K562 (cell line): ENCODE measurements around the gene PUS7. TPM values are rescaled to one million over a fixed set of nuclear protein-coding genes. Genes with fewer than 3 reads are reported as not detected.
"Not testable (repeated sequence)": the region's sequence is repeated elsewhere in the genome, so short reads cannot be mapped to it uniquely, and the experiment has no call there.

Source experiments
- ATAC-seq: fragments of 200-7000 bp; cut with Tn5 transposase; 3 replicates; pipeline ENCODE4 v1.9.1; 2020; ENCODE audit warnings: moderate library complexity
- BruUV-seq: library from RNA; stranded (reverse); fragments of 400-500 nt; replicated peaks from 2 replicates; lab custom pipeline; 2021; lab: Mats Ljungman, UMichigan
- CTCF ChIA-PET: fragments of 300-600 bp; formaldehyde crosslinking; extraction: SDS; loops from one replicate; lab custom pipeline; 2021; ENCODE audit warnings: low intra/inter-chr PET ratio; lab: Yijun Ruan, JAX
- POLR2A ChIA-PET: fragments of 300-600, 350-650 bp; sonication (Branson Sonifier 250); formaldehyde crosslinking; extraction: SDS; loops from one replicate; lab custom pipeline; 2021; ENCODE audit warnings: antibody characterized with exemption, inconsistent platforms; lab: Yijun Ruan, JAX
- DNase-seq, 4 experiments: peaks; one replicate each; pipeline versions ENCODE4 v3.0.0 to v3.0.0-alpha.2; 2011 to 2018; ENCODE audit warnings: low spot score in 3 of 4, mixed read lengths in 3 of 4; ENCODE audit errors: extremely low read depth in 1 of 4
- FAIRE-seq: peaks from 2 replicates; lab custom pipeline; 2011; peaks lifted over from hg19 to GRCh38; lab: Jason Lieb, UNC
- H2AFZ ChIP-seq: 2 replicates; pipeline ENCODE4 v1.6.0; 2011; ENCODE audit warnings: low read depth, low read length, control low read depth, inconsistent platforms
- H3K27ac ChIP-seq: fragments of 200-600 bp; 3 replicates; pipeline ENCODE4 v1.8.0; 2011; ENCODE audit warnings: low read depth, mild to moderate bottlenecking, control low read depth, inconsistent platforms, low read length, moderate library complexity, mixed read lengths; ENCODE audit errors: extremely low read depth
- H3K27me3 ChIP-seq, 2 experiments: fragments of 300-600 bp in 1 of 2; 2 replicates in 1 of 2; 3 replicates in 1 of 2; pipeline versions ENCODE4 v1.6.0 to v1.8.0; 2011; ENCODE audit warnings: inconsistent platforms in 2 of 2, low read length in 2 of 2, mild to moderate bottlenecking in 1 of 2, mixed read lengths in 1 of 2, moderate library complexity in 1 of 2; ENCODE audit not compliant: control insufficient read depth in 2 of 2, insufficient read depth in 2 of 2
- H3K36me3 ChIP-seq: fragments of 300-600 bp; 3 replicates; pipeline ENCODE4 v1.8.0; 2011; ENCODE audit warnings: mild to moderate bottlenecking, low read length, inconsistent platforms; ENCODE audit not compliant: control insufficient read depth, insufficient read depth
- H3K4me1 ChIP-seq, 2 experiments: fragments of 200-600 bp in 1 of 2; replicated peaks in 1 of 2; 2 replicates in 1 of 2; 3 replicates in 1 of 2; pipeline versions ENCODE4 v1.5.1 to v1.8.0; 2011; ENCODE audit warnings: inconsistent platforms in 2 of 2, low read length in 2 of 2, mild to moderate bottlenecking in 1 of 2, mixed read lengths in 1 of 2, moderate library complexity in 1 of 2; ENCODE audit not compliant: control insufficient read depth in 2 of 2, insufficient read depth in 2 of 2
- H3K4me2 ChIP-seq: 2 replicates; pipeline ENCODE4 v1.6.1; 2011; ENCODE audit warnings: low read length, control low read depth, inconsistent platforms, mixed read lengths; ENCODE audit not compliant: insufficient read depth
- H3K4me3 ChIP-seq: fragments of 200-600 bp; sonication (generic), shearing (Covaris generic); 2 replicates; pipeline ENCODE4 v1.5.1; 2016; ENCODE audit warnings: control low read depth, inconsistent platforms
- H3K79me2 ChIP-seq: fragments of 200-600 bp; 3 replicates; pipeline ENCODE4 v1.8.0; 2011; ENCODE audit warnings: low read length, inconsistent platforms; ENCODE audit not compliant: control insufficient read depth, insufficient read depth
- H3K9ac ChIP-seq, 2 experiments: 2 replicates each; pipeline versions ENCODE4 v1.6.0 to v1.6.1; 2011; ENCODE audit warnings: low read depth in 2 of 2, low read length in 2 of 2, control low read depth in 1 of 2, inconsistent platforms in 1 of 2, mild to moderate bottlenecking in 1 of 2, mixed read lengths in 1 of 2; ENCODE audit not compliant: insufficient read depth in 1 of 2
- H3K9me1 ChIP-seq: one replicate; pipeline ENCODE4 v1.6.0; 2011; ENCODE audit warnings: inconsistent platforms, mild to moderate bottlenecking, low read length, moderate library complexity; ENCODE audit not compliant: control insufficient read depth, insufficient read depth
- H3K9me3 ChIP-seq: replicated peaks from 2 replicates; pipeline ENCODE4 v1.5.1; 2011; ENCODE audit warnings: low read depth, low read length, inconsistent platforms; ENCODE audit not compliant: control insufficient read depth, insufficient read depth
- H4K20me1 ChIP-seq: replicated peaks from 2 replicates; pipeline ENCODE4 v1.6.1; 2011; ENCODE audit warnings: low read length, inconsistent platforms, mixed read lengths; ENCODE audit not compliant: control insufficient read depth, insufficient read depth
- BACH1 ChIP-seq: fragments of 200-800 bp; sonication (Bioruptor generic); IDR thresholded peaks from 2 replicates; pipeline ENCODE4 v1.6.1; 2016; ENCODE audit warnings: missing genetic modification characterization, missing compliant biosample characterization
- BRF2 ChIP-seq: IDR thresholded peaks from 3 replicates; pipeline ENCODE4 v1.6.1; 2011; ENCODE audit warnings: borderline replicate concordance, mild to moderate bottlenecking; ENCODE audit not compliant: insufficient read length, insufficient read depth
- ID3 ChIP-seq, 2 experiments: fragments of 250-450 bp in 1 of 2; fragments of 450-650 bp in 1 of 2; sonication (Bioruptor Pico) in 1 of 2; IDR thresholded peaks; 2 replicates each; pipeline versions ENCODE4 v1.6.1 to v1.8.0; 2016 to 2021; ENCODE audit warnings: mild to moderate bottlenecking in 2 of 2, moderate library complexity in 2 of 2, missing compliant biosample characterization in 1 of 2, missing genetic modification characterization in 1 of 2
- MXD1 ChIP-seq: fragments of 250-450 bp; sonication (Bioruptor Pico); IDR thresholded peaks from 2 replicates; pipeline ENCODE4 v1.8.0; 2021; ENCODE audit warnings: borderline replicate concordance, mild to moderate bottlenecking, moderate library complexity; ENCODE audit not compliant: poor library complexity, severe bottlenecking
- SMC3 ChIP-seq: conservative IDR thresholded peaks from 2 replicates; pipeline ENCODE4 v1.6.1; 2011; ENCODE audit warnings: low read depth, low read length, improper control_type of control experiment; ENCODE audit not compliant: insufficient read depth
- WGBS: fragments of 100-300 bp; shearing (Covaris generic); methylation state at CpG from one replicate; pipeline ENCODE4 v1.1.6; 2016; ENCODE audit warnings: low coverage, mixed read lengths; ENCODE audit not compliant: insufficient coverage; ENCODE audit errors: missing lambda C conversion rate; 5-methylcytosine and 5-hydroxymethylcytosine counted together
- in situ Hi-C: fragments of 300-500 bp; cut with MboI; formaldehyde crosslinking; loops from 4 replicates; pipeline ENCODE4 v1.15.0; 2018; ENCODE audit warnings: inconsistent platforms, mixed read lengths
- intact Hi-C: fragments of 100-400 bp; cut with micrococcal nuclease; formaldehyde crosslinking; loops from 2 replicates; pipeline ENCODE4 v1.14.2; 2022
- polyA plus RNA-seq, 8 experiments: library from polyadenylated mRNA; depleted of rRNA in 4 of 8; stranded (reverse) in 5 of 8; unstranded in 3 of 8; fragments of >200 nt; fragmentation: Nextera tagmentation in 2 of 8; fragmentation: Illumina TruSeq in 1 of 8; extraction: Ambion mirVana in 2 of 8; extraction: Trizol in 1 of 8; gene quantifications; 2 replicates each; pipeline versions ENCODE4 v1.2.1 to v1.2.3, GENCODE V29; 2011 to 2014; ENCODE audit warnings: inconsistent platforms in 1 of 8, missing spikeins in 1 of 8
- total RNA-seq, 7 experiments: library from RNA; depleted of rRNA in 6 of 7; stranded (reverse); fragments of >200 nt in 6 of 7; fragmentation: Illumina TruSeq in 2 of 7; extraction: Trizol in 2 of 7; gene quantifications; 2 replicates each; pipeline versions ENCODE4 v1.2.1 to v1.2.3, GENCODE V29; 2011 to 2021; ENCODE audit warnings: low replicate concordance in 1 of 7

Gene PUS7
- total and polyA plus RNA-seq, 9 of the 15 experiments (the other 6 are each of a cell fraction or from before 2014, with no cell fraction given) = 15.1 to 95.6 (median 63.2) TPM

- TF ChIP-seq BACH1 (tag) (no peak), MXD1 (CRISPR knock-in tag) (no peak), BRF2 (no peak), SMC3 (no peak), ID3 (CRISPR knock-in tag; IDR thresholded peaks at IDR 0.05) (no peak), ID3 (tag; IDR thresholded peaks at IDR 0.05) (no peak)
Measured at GRCh38 chr7:105519353-105519752, 2.7 kb downstream of the PUS7 start (continued).

GRCh38 chr7:105515610-105516009 lies 6.5 kb downstream of the PUS7 start:
- H3K9me1 ChIP-seq, FAIRE-seq, H3K9me3 ChIP-seq, intact Hi-C loops, H4K20me1 ChIP-seq, DNase-seq, POLR2A ChIA-PET, ATAC-seq, CTCF ChIA-PET, BruUV-seq, H2AFZ ChIP-seq, in situ Hi-C loops, H3K4me2 ChIP-seq, H3K27me3 ChIP-seq, H3K9ac ChIP-seq, H3K27ac ChIP-seq, H3K4me3 ChIP-seq: not testable (repeated sequence)
- 96% methylated on average over 7 of the region's 7 CpGs for WGBS
- Histone ChIP-seq H3K4me1 (peaks cover 14 to 17% of the 10 kb centered on the region in 2 experiments; a peak in 4 of 5 replicates), H3K79me2 (peaks cover 87% of the 10 kb centered on the region), H3K36me3 (peaks cover 65% of the 10 kb centered on the region)
